Mononuclear cell (primary cell): ENCODE data around the gene NALCN. TPM values are rescaled to one million over a fixed set of nuclear protein-coding genes. Genes with fewer than 3 reads are reported as not detected.

Source experiments
- H3K27me3 ChIP-seq: 2 replicates; pipeline ENCODE4 v1.6.0; 2011; ENCODE audit warnings: low read length, control low read depth; ENCODE audit not compliant: insufficient read depth
- H3K4me1 ChIP-seq: 2 replicates; pipeline ENCODE4 v1.5.1; 2011; ENCODE audit warnings: mild to moderate bottlenecking, low read length, control low read depth; ENCODE audit not compliant: insufficient read depth
- H3K4me3 ChIP-seq: 2 replicates; pipeline ENCODE4 v1.5.1; 2011; ENCODE audit warnings: mild to moderate bottlenecking, low read length, moderate library complexity
- H3K9me3 ChIP-seq: 2 replicates; pipeline ENCODE4 v1.5.1; 2011; ENCODE audit warnings: low read depth, mild to moderate bottlenecking, control low read depth, low read length
- total RNA-seq: library from RNA; depleted of rRNA; stranded (reverse); fragments of >200 nt; gene quantifications from one replicate; pipeline ENCODE4 v1.2.3, GENCODE V29; 2012

Gene NALCN
- total RNA-seq, 1 donor: not detected

- Histone ChIP-seq H3K27me3 (no peaks in the 10 kb centered on the region), H3K9me3 (no peaks in the 10 kb centered on the region), H3K4me3 (no peak overlapping the region), H3K4me1 (no peaks in the 10 kb centered on the region)
Measured at GRCh38 chr13:101425623-101426022, 9.3 kb upstream of the NALCN start.

DNA sequence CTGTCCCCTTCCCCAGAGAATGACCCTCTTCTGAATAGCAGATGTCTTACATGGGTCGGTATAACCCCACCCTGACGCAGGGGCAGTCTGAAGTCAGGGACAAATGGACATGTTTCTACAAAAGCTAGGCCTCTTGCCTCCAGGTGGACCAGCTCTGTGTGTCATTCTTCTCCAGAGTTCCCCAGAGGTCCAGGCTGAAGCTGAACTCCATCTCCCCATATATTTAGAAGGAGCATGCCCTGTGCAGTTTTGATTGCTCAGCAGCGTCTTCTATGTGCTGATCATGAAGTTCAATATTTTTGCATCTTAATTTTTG lies 8.8 kb upstream of the NALCN start:
- H3K4me3 ChIP-seq: no peak overlapping the region
- no peaks in the 10 kb centered on the region for H3K4me1 ChIP-seq
- H3K27me3 ChIP-seq: no peaks in the 10 kb centered on the region
- H3K9me3 ChIP-seq: no peaks in the 10 kb centered on the region

DNA sequence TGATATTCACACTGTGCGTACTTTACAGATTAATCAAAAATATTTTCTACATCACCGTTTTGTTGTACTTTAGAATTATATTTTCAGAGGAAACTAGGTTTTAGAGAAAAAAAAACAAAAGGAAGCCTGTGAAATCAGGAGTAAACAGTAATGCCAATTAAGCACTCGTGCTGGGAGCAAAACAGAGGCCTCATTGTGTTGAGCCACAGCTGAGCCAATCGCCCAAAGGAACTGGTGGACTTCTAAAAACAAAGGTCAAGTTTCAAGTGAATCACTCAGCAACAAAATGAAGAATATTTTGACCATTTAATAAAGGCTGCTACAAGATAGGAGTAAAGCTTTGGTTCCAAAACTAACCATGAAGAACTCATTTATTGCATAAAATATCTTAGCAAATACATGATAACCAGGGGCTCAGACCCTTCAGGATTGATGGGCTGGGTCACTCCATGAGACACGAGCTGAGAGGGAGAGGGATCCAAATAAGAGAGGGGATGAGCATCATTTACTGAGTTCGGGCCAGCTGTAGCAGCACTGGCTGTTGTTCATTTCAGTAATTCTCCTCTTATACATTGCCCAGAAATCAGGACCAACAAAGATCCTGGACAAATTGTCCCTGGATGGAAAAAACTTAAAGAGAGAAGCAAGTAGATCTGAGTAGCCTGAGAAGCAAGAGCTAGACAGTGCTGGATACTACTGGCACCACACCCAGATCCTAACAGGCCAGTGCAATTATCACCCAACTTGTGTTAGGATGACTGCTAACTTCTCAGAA lies 8.3 kb upstream of the NALCN start:
- no peaks in the 10 kb centered on the region for H3K27me3 ChIP-seq

GRCh38 chr13:101423872-101424271 lies 7.6 kb upstream of the NALCN start:
- H3K4me1 ChIP-seq: no peaks in the 10 kb centered on the region
- no peaks in the 10 kb centered on the region for H3K9me3 ChIP-seq
- peaks cover under 1% of the 10 kb centered on the region for H3K27me3 ChIP-seq
- H3K4me3 ChIP-seq: no peak overlapping the region

More for the DNA sequence above, 8.3 kb upstream of the NALCN start:
- Histone ChIP-seq H3K9me3 (no peaks in the 10 kb centered on the region), H3K4me3 (no peak overlapping the region), H3K4me1 (no peaks in the 10 kb centered on the region)

DNA sequence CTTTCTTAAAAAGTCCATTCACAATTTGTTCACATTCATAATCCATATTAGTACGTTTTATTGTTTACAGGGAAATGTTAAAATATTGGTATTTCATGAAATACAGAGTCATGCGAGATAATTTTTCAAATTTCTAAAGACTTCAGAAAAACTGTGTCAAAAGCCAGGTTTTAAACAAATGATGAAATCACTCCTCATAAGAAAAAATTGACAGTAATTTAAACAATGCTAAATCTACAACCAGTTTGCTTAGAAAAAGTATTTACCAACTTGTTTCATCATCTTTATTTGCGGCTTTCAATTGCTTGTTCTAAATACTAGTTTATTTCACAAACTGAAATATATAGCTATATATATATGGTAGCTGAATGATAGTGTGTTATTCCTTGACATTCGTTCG lies 1.2 kb upstream of the NALCN start:
- no peaks in the 10 kb centered on the region for H3K4me1 ChIP-seq
- H3K4me3 ChIP-seq: no peak overlapping the region
- H3K27me3 ChIP-seq: peaks cover 38% of the 10 kb centered on the region
- H3K9me3 ChIP-seq: no peaks in the 10 kb centered on the region

DNA sequence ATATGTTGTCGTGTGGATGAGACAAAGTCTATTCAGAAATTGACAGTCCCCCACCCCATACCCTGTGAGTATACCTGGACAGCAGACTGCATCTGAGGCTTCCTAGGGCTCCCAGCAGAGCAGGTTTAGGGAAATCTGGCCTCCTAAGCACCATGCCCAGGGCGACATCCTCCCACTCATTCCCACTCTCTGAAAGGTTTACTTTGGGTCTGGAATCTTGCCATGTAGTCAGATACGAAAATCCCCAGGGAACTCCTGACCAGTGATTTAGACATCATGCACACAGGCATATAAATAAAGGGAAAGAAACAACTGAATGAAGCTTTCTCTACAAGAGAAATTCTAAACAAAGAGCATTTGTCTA lies 717 bp upstream of the NALCN start:
- Histone ChIP-seq H3K4me3 (no peak overlapping the region), H3K4me1 (no peaks in the 10 kb centered on the region), H3K27me3 (peaks cover 38% of the 10 kb centered on the region), H3K9me3 (no peaks in the 10 kb centered on the region)

DNA sequence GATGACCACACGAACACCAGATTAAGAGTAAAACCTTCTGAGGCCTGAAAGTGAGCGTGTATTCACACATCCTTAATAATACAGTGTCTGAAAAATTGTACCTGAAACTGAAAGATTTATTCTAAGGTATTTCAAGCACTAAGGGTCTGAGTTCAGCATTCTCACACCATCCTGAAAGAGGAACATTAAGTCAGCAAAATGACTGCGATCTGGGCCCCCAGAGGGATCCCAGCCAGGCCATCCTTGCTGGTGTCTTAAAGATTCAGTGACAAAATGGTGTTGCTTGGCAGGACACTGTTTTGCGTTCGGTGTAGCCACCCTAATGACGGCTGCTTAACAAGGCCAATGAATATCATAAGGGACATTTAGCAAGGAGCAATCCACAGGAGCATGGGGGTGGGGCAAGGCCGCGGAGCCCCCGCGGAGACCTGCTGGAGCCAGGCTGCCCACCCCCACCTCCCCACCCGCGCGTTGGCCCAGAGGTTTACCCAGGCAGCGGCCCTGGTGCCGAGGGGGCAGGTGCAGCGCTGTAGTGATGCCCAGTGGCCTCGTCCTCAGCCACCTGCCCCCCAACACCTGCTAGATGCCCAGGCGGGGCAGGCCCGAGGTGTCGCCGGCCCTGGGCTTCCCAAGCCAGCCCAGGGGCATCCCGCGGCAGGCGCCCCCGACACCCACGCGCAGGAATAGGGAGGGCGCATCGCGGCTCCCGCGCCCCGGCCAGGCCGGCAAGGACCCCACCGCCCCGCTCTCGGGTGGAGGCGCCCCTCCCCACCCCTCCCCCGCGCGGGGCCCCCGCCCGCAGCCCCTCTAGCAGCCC lies 742 bp downstream of the NALCN start:
- H3K4me1 ChIP-seq: no peaks in the 10 kb centered on the region
- no peaks in the 10 kb centered on the region for H3K9me3 ChIP-seq
- no peak overlapping the region for H3K4me3 ChIP-seq
- peaks cover 38% of the 10 kb centered on the region for H3K27me3 ChIP-seq

GRCh38 chr13:101412076-101412475 lies 4.2 kb downstream of the NALCN start:
- peaks cover 25% of the 10 kb centered on the region for H3K27me3 ChIP-seq
- no peak overlapping the region for H3K4me3 ChIP-seq
- H3K9me3 ChIP-seq: no peaks in the 10 kb centered on the region
- H3K4me1 ChIP-seq: no peaks in the 10 kb centered on the region

DNA sequence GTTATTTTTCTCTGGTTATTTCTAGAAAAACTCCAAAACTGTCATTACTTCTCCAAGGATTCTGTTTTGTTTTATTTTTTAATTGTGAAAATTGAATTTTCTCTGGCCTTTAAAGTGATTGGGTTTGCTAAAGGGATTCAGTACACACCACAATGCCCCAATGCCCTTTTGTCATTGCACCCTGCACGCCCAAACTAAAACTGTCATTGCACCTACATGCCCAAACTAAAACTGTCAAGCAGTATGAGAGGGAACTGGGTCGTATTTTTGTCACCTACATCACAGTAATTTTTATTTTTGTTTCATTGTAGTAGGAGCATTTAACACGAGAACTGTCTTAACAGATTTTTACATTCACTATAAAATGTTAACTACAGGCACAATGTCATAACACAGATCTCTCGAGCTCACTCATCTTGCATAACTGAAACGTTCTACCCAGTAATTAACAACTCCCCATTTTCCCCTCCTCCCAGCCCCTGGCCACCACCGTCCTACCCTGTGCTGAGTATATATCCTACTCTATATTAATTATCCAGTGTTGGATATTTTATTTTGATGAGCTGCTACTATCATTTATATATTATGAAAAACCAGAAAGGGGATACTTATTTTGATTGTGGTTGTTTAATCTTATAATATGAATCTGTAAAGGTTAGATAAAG lies 7.2 kb downstream of the NALCN start:
- Histone ChIP-seq H3K4me3 (no peak overlapping the region), H3K27me3 (peaks cover 2% of the 10 kb centered on the region), H3K4me1 (no peaks in the 10 kb centered on the region), H3K9me3 (no peaks in the 10 kb centered on the region)

DNA sequence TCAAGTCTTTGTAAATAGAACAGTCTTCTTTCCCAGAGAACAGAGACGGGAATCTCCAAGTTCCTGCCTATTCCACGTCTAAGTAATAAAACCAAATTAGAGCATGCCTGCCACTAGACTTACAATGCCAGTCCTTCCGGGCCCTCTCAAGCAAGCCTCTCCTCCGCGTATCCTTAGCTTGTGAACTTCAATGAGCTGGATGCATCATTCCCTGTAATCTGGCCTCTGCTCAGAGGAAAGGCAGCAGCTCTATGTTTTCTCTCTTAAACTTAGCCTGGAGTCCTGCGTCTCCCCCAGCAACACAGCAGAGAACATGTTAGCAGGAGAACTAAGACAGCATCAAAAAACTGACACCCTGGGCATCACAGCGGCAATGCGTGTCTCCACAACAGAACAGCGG lies 8.2 kb downstream of the NALCN start:
- Histone ChIP-seq H3K4me3 (no peak overlapping the region), H3K27me3 (no peaks in the 10 kb centered on the region), H3K4me1 (no peaks in the 10 kb centered on the region), H3K9me3 (no peaks in the 10 kb centered on the region)

DNA sequence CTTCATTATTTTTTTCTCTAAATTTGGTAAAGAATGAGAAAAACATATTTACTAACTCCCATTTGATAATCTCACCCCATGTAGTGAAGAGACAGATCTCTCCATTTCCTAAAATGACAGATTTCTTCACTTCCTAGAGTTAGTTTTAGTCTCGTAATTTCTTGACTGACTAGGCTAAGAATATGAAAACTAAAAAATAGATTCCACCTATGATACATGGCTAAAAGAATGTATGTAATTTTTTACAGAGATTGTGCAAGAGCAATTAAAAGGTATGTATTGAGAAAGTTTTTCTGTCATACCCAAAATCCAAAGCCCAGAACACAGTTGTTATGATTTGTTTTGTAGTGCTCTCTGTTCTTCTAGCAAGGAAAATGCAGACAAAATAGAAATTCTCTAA lies 9.5 kb downstream of the NALCN start:
- H3K27me3 ChIP-seq: no peaks in the 10 kb centered on the region
- H3K4me1 ChIP-seq: no peaks in the 10 kb centered on the region
- H3K9me3 ChIP-seq: no peaks in the 10 kb centered on the region
- H3K4me3 ChIP-seq: no peak overlapping the region

- no peak overlapping the region for H3K4me3 ChIP-seq
- no peaks in the 10 kb centered on the region for H3K27me3 ChIP-seq
- H3K4me1 ChIP-seq: no peaks in the 10 kb centered on the region
- no peaks in the 10 kb centered on the region for H3K9me3 ChIP-seq
Measured at GRCh38 chr13:101401196-101401595, 15.1 kb downstream of the NALCN start.

GRCh38 chr13:101399365-101399764 lies 16.9 kb downstream of the NALCN start:
- H3K27me3 ChIP-seq: no peaks in the 10 kb centered on the region
- no peaks in the 10 kb centered on the region for H3K9me3 ChIP-seq
- no peak overlapping the region for H3K4me3 ChIP-seq
- H3K4me1 ChIP-seq: no peaks in the 10 kb centered on the region

GRCh38 chr13:101398920-101399319 lies 17.4 kb downstream of the NALCN start:
- Histone ChIP-seq H3K4me1 (no peaks in the 10 kb centered on the region), H3K27me3 (no peaks in the 10 kb centered on the region), H3K9me3 (no peaks in the 10 kb centered on the region), H3K4me3 (no peak overlapping the region)

- H3K27me3 ChIP-seq: no peaks in the 10 kb centered on the region
Measured at GRCh38 chr13:101398191-101398590, 18.1 kb downstream of the NALCN start.

More at GRCh38 chr13:101398191-101398590, 18.1 kb downstream of the NALCN start:
- no peaks in the 10 kb centered on the region for H3K9me3 ChIP-seq
- H3K4me3 ChIP-seq: no peak overlapping the region
- no peaks in the 10 kb centered on the region for H3K4me1 ChIP-seq
